Spinal cord (tissue), 4 donors: ENCODE measurements around the gene RNF5. TPM values are rescaled to one million over a fixed set of nuclear protein-coding genes. Genes with fewer than 3 reads are reported as not detected.

Source experiments
- polyA plus RNA-seq, 2 donors: library from polyadenylated mRNA; unstranded; fragments of 120-200 nt; gene quantifications; one replicate each; pipeline ENCODE4 v1.2.1, GENCODE V29; 2013; ENCODE audit not compliant: insufficient read length in 2 of 2
- small RNA-seq: library from RNA; depleted of rRNA; stranded (forward); fragments of <200 nt; gene quantifications from one replicate; pipeline ENCODE3, GENCODE V24; 2014; ENCODE audit warnings: low replicate concordance
- total RNA-seq, 2 donors: library from RNA; depleted of rRNA in 1 of 2; stranded (reverse); fragments of 120-200 nt in 1 of 2; fragments of >200 nt in 1 of 2; gene quantifications; one replicate each; pipeline versions ENCODE4 v1.2.3 to v1.2.4, GENCODE V29; 2013 to 2014

Gene RNF5
- total and polyA plus RNA-seq, 4 donors: 56.6 to 98.7 (median 83.2) TPM

Small RNAs within 50 kb of the gene (small RNA-seq; reads per million reads assigned to genes)
- gene AL662884.1 (not detected), gene MIR6833 (not detected)

Other genes with a start within 250 kb of the RNF5 start
- 10 to 100 TPM; 11.6 to 21.8 TPM for gene CFB, start 232.3 kb upstream of the RNF5 start, total RNA-seq
- gene CFB, start 232.3 kb upstream of the RNF5 start, polyA plus RNA-seq: 1 to 10 TPM; 1.6 to 7.7 TPM
- 10 to 100 TPM; 37.8 to 75.5 TPM for gene NELFE, start 219.4 kb upstream of the RNF5 start, total RNA-seq
- 10 to 100 TPM; 73.3 to 78.3 TPM for gene NELFE, start 219.4 kb upstream of the RNF5 start, polyA plus RNA-seq
- gene SKIC2, start 219.2 kb upstream of the RNF5 start, total RNA-seq: 10 to 100 TPM; 24.0 to 37.9 TPM
- gene SKIC2, start 219.2 kb upstream of the RNF5 start, polyA plus RNA-seq: 10 to 100 TPM; 49.2 to 60.5 TPM
- gene DXO, start 206.3 kb upstream of the RNF5 start, total RNA-seq: 10 to 100 TPM in 1 of 2 donors, 1 to 10 TPM in 1; 7.9 to 19.5 TPM
- gene DXO, start 206.3 kb upstream of the RNF5 start, polyA plus RNA-seq: 10 to 100 TPM; 26.4 to 32.7 TPM
- gene C4A, start 196.3 kb upstream of the RNF5 start, total RNA-seq: 100 to 1,000 TPM in 1 of 2 donors, 10 to 100 TPM in 1; 68.4 to 107 TPM
- gene C4A, start 196.3 kb upstream of the RNF5 start, polyA plus RNA-seq: 10 to 100 TPM; 47.5 to 55.8 TPM
- gene C4B, start 163.6 kb upstream of the RNF5 start, total RNA-seq: 100 to 1,000 TPM in 1 of 2 donors, 10 to 100 TPM in 1; 67.4 to 113 TPM
- gene C4B, start 163.6 kb upstream of the RNF5 start, polyA plus RNA-seq: 10 to 100 TPM; 52.1 to 72.7 TPM
- under 1 TPM; 0.30 to 0.61 TPM for gene CYP21A2, start 140.0 kb upstream of the RNF5 start, total RNA-seq
- gene CYP21A2, start 140.0 kb upstream of the RNF5 start, polyA plus RNA-seq: 1 to 10 TPM; 2.7 to 4.9 TPM
- gene TNXB, start 69.1 kb upstream of the RNF5 start, total RNA-seq: 10 to 100 TPM; 53.9 to 78.4 TPM
- 10 to 100 TPM; 26.1 to 46.2 TPM for gene TNXB, start 69.1 kb upstream of the RNF5 start, polyA plus RNA-seq
- 10 to 100 TPM; 20.4 to 29.0 TPM for gene ATF6B, start 50.2 kb upstream of the RNF5 start, total RNA-seq
- gene ATF6B, start 50.2 kb upstream of the RNF5 start, polyA plus RNA-seq: 10 to 100 TPM; 84.1 to 99.9 TPM
- 1 to 10 TPM; 3.4 to 5.8 TPM for gene FKBPL, start 48.1 kb upstream of the RNF5 start, total RNA-seq
- gene FKBPL, start 48.1 kb upstream of the RNF5 start, polyA plus RNA-seq: 1 to 10 TPM; 6.0 to 6.2 TPM
- gene PRRT1, start 26.5 kb upstream of the RNF5 start, total RNA-seq: under 1 TPM; 0.83 to 0.89 TPM
- 10 to 100 TPM; 15.5 to 17.7 TPM for gene PRRT1, start 26.5 kb upstream of the RNF5 start, polyA plus RNA-seq
- 10 to 100 TPM; 20.7 to 75.1 TPM for gene PPT2, start 24.3 kb upstream of the RNF5 start, total RNA-seq
- gene PPT2, start 24.3 kb upstream of the RNF5 start, polyA plus RNA-seq: 10 to 100 TPM; 33.1 to 47.2 TPM
- 100 to 1,000 TPM in 1 of 2 donors, 10 to 100 TPM in 1; 28.4 to 124 TPM for gene EGFL8, start 13.8 kb upstream of the RNF5 start, total RNA-seq
- gene EGFL8, start 13.8 kb upstream of the RNF5 start, polyA plus RNA-seq: 10 to 100 TPM; 39.1 to 75.6 TPM
- 10 to 100 TPM; 24.0 to 81.8 TPM for gene AGPAT1, start 2.3 kb upstream of the RNF5 start, total RNA-seq
- gene AGPAT1, start 2.3 kb upstream of the RNF5 start, polyA plus RNA-seq: 100 to 1,000 TPM; 151 to 158 TPM
- 1 to 10 TPM in 1 of 2 donors, under 1 TPM in 1; 0.79 to 6.3 TPM for gene AGER, start 5.8 kb downstream of the RNF5 start, total RNA-seq
- 10 to 100 TPM; 15.2 to 22.1 TPM for gene AGER, start 5.8 kb downstream of the RNF5 start, polyA plus RNA-seq
- 10 to 100 TPM; 32.6 to 39.2 TPM for gene PBX2, start 11.8 kb downstream of the RNF5 start, total RNA-seq
- 10 to 100 TPM; 79.4 to 94.3 TPM for gene PBX2, start 11.8 kb downstream of the RNF5 start, polyA plus RNA-seq
- 1 to 10 TPM; 4.6 to 9.3 TPM for gene GPSM3, start 14.2 kb downstream of the RNF5 start, total RNA-seq
- gene GPSM3, start 14.2 kb downstream of the RNF5 start, polyA plus RNA-seq: 1 to 10 TPM; 9.6 to 9.9 TPM
- gene NOTCH4, start 45.7 kb downstream of the RNF5 start, total RNA-seq: 10 to 100 TPM in 1 of 2 donors, 1 to 10 TPM in 1; 8.5 to 12.8 TPM
- gene NOTCH4, start 45.7 kb downstream of the RNF5 start, polyA plus RNA-seq: 10 to 100 TPM; 23.3 to 31.2 TPM
- not detected for gene TSBP1, start 193.5 kb downstream of the RNF5 start, total RNA-seq
- gene TSBP1, start 193.5 kb downstream of the RNF5 start, polyA plus RNA-seq: under 1 TPM in 1 of 2 donors, not detected in 1; 0.27 TPM
- not detected for gene BTNL2, start 228.8 kb downstream of the RNF5 start, total RNA-seq
- gene BTNL2, start 228.8 kb downstream of the RNF5 start, polyA plus RNA-seq: 1 to 10 TPM in 1 of 2 donors, under 1 TPM in 1; 0.67 to 2.3 TPM